HepG2 (cell line): Measurements from ENCODE around the gene BACH2. TPM values are rescaled to one million over a fixed set of nuclear protein-coding genes. Genes with fewer than 3 reads are reported as not detected.
A peak's percentile ranks its signal among the peaks of the same experiment; 100 is the strongest.

Experiments used
- ATAC-seq: fragments of 200-7000 bp; cut with Tn5 transposase; 3 replicates; pipeline ENCODE4 v1.9.1; 2020; ENCODE audit warnings: mild to moderate bottlenecking, moderate library complexity
- BruUV-seq: library from RNA; stranded (reverse); fragments of 400-500 nt; replicated peaks from 2 replicates; lab custom pipeline; 2021; lab: Mats Ljungman, UMichigan
- CTCF ChIA-PET: fragments of 300-600 bp; formaldehyde crosslinking; extraction: SDS; loops from one replicate; lab custom pipeline; 2021; ENCODE audit warnings: low total read pairs, inconsistent platforms, low intra/inter-chr PET ratio; lab: Yijun Ruan, JAX
- POLR2A ChIA-PET: fragments of 350-600 bp; sonication (Branson Sonifier 250); formaldehyde crosslinking; loops from one replicate; lab custom pipeline; 2020; ENCODE audit warnings: antibody characterized with exemption, inconsistent platforms; lab: Yijun Ruan, JAX
- DNase-seq: peaks from one replicate; pipeline ENCODE4 v3.0.0-alpha.2; 2015; ENCODE audit warnings: low spot score
- FAIRE-seq: peaks from 3 replicates; lab custom pipeline; 2011; peaks lifted over from hg19 to GRCh38; lab: Jason Lieb, UNC
- H2AFZ ChIP-seq: one replicate; pipeline ENCODE4 v1.6.1; 2011; ENCODE audit warnings: low read length, inconsistent platforms
- H3K27ac ChIP-seq: fragments of 300-600 bp; 3 replicates; pipeline ENCODE4 v1.8.0; 2011; ENCODE audit warnings: mixed run types, mild to moderate bottlenecking, mixed read lengths, low read length, inconsistent platforms; ENCODE audit not compliant: insufficient read depth; ENCODE audit errors: extremely low read length
- H3K27me3 ChIP-seq, 2 experiments: fragments of 200-600 bp in 1 of 2; 2 replicates in 1 of 2; 3 replicates in 1 of 2; pipeline versions ENCODE4 v1.6.0 to v1.8.0; 2011; ENCODE audit warnings: low read length in 2 of 2, mild to moderate bottlenecking in 2 of 2, moderate library complexity in 2 of 2, inconsistent platforms in 1 of 2; ENCODE audit not compliant: insufficient read depth in 2 of 2, control insufficient read depth in 1 of 2
- H3K36me3 ChIP-seq, 2 experiments: fragments of 200-600 bp in 1 of 2; replicated peaks in 1 of 2; 2 replicates in 1 of 2; 3 replicates in 1 of 2; pipeline versions ENCODE4 v1.5.1 to v1.8.0; 2011; ENCODE audit warnings: low read length in 2 of 2, inconsistent platforms in 1 of 2; ENCODE audit not compliant: insufficient read depth in 2 of 2, control insufficient read depth in 1 of 2
- H3K4me1 ChIP-seq: 2 replicates; pipeline ENCODE4 v1.5.1; 2012; ENCODE audit warnings: low read length, inconsistent platforms; ENCODE audit not compliant: insufficient read depth
- H3K4me2 ChIP-seq: 2 replicates; pipeline ENCODE4 v1.6.0; 2011; ENCODE audit warnings: low read depth, low read length, inconsistent platforms
- H3K4me3 ChIP-seq, 3 experiments: fragments of 200-600 bp in 1 of 3; sonication (generic), shearing (Covaris generic) in 1 of 3; replicated peaks in 1 of 3; 2 replicates each; pipeline ENCODE4 v1.5.1; 2011 to 2016; ENCODE audit warnings: low read length in 3 of 3, inconsistent platforms in 2 of 3, low read depth in 2 of 3, mild to moderate bottlenecking in 2 of 3, control low read depth in 1 of 3, mixed read lengths in 1 of 3; ENCODE audit not compliant: insufficient read depth in 1 of 3
- H3K79me2 ChIP-seq: one replicate; pipeline ENCODE4 v1.6.1; 2011; ENCODE audit warnings: low read length, inconsistent platforms; ENCODE audit not compliant: insufficient read depth
- H3K9ac ChIP-seq: 2 replicates; pipeline ENCODE4 v1.6.0; 2011; ENCODE audit warnings: mild to moderate bottlenecking, low read depth, low read length, inconsistent platforms; ENCODE audit not compliant: insufficient read depth
- H3K9me3 ChIP-seq: 2 replicates; pipeline ENCODE4 v1.5.1; 2012; ENCODE audit warnings: mild to moderate bottlenecking, low read length
- H4K20me1 ChIP-seq: 2 replicates; pipeline ENCODE4 v1.6.0; 2011; ENCODE audit warnings: inconsistent platforms, mild to moderate bottlenecking, low read length, moderate library complexity; ENCODE audit not compliant: insufficient read depth
- GMEB2 ChIP-seq: IDR thresholded peaks from 2 replicates; pipeline ENCODE4 v1.6.1; 2016; ENCODE audit warnings: missing biosample characterization, missing genetic modification reagents, low read depth
- HES4 ChIP-seq: sonication (generic); formaldehyde crosslinking; IDR thresholded peaks from 2 replicates; pipeline ENCODE4 v1.9.0; 2021; ENCODE audit warnings: mild to moderate bottlenecking, missing genetic modification reagents, borderline replicate concordance
- HOXD1 ChIP-seq: sonication (generic); formaldehyde crosslinking; IDR thresholded peaks from 2 replicates; pipeline ENCODE4 v1.5.0; 2020; ENCODE audit warnings: missing genetic modification reagents
- MEIS2 ChIP-seq: sonication (generic); formaldehyde crosslinking; IDR thresholded peaks from 2 replicates; pipeline ENCODE4 v1.9.0; 2021; ENCODE audit warnings: mild to moderate bottlenecking, missing genetic modification reagents
- NONO ChIP-seq, 2 experiments: fragments of 450-650 bp in 1 of 2; sonication (generic) in 1 of 2; formaldehyde crosslinking in 1 of 2; IDR thresholded peaks in 1 of 2; conservative IDR thresholded peaks in 1 of 2; 2 replicates each; pipeline versions ENCODE4 v1.6.1 to v1.8.0; 2017 to 2022; ENCODE audit warnings: mild to moderate bottlenecking in 1 of 2, missing genetic modification reagents in 1 of 2, moderate library complexity in 1 of 2
- PATZ1 ChIP-seq: sonication (generic); formaldehyde crosslinking; IDR thresholded peaks from 2 replicates; pipeline ENCODE4 v1.4.0; 2020; ENCODE audit warnings: missing genetic modification reagents
- PAX8 ChIP-seq: sonication (generic); formaldehyde crosslinking; IDR thresholded peaks from 2 replicates; pipeline ENCODE4 v1.8.0; 2022; ENCODE audit warnings: mild to moderate bottlenecking, missing genetic modification reagents, borderline replicate concordance
- ZBTB2 ChIP-seq: sonication (generic); formaldehyde crosslinking; IDR thresholded peaks from 2 replicates; pipeline ENCODE4 v1.8.0; 2022; ENCODE audit warnings: low read depth, missing genetic modification reagents
- ZNF253 ChIP-seq: sonication (generic); formaldehyde crosslinking; IDR thresholded peaks from 2 replicates; pipeline ENCODE4 v1.8.0; 2022; ENCODE audit warnings: mild to moderate bottlenecking, missing genetic modification reagents, borderline replicate concordance
- WGBS: methylation state at CpG from one replicate; pipeline ENCODE4 v1.1.6; 2017; ENCODE audit warnings: low lambda C conversion rate; 5-methylcytosine and 5-hydroxymethylcytosine counted together
- in situ Hi-C: cut with HindIII; loops from 2 replicates; pipeline ENCODE4 v1.10.0; 2017; ENCODE audit warnings: low pct_unique_long_range_greater_than_20kb; ENCODE audit not compliant: extremely low pct_ligation_motif_present
- intact Hi-C: fragments of 100-400 bp; cut with micrococcal nuclease; formaldehyde crosslinking; loops from one replicate; pipeline ENCODE4 v1.10.0; 2022; ENCODE audit not compliant: unreplicated experiment
- polyA plus RNA-seq, 8 experiments: library from polyadenylated mRNA; depleted of rRNA in 3 of 8; stranded (reverse) in 7 of 8; unstranded in 1 of 8; fragments of >200 nt; fragmentation: Illumina TruSeq in 4 of 8; extraction: Trizol in 4 of 8; gene quantifications; 2 replicates each; pipeline versions ENCODE4 v1.2.1 to v1.2.3, GENCODE V29; 2011 to 2016; ENCODE audit warnings: low read depth in 4 of 8, missing spikeins in 1 of 8, mixed read lengths in 1 of 8; ENCODE audit not compliant: insufficient read depth in 1 of 8
- total RNA-seq, 5 experiments: library from RNA; depleted of rRNA; stranded (reverse); fragments of >200 nt; fragmentation: Illumina TruSeq; extraction: Trizol; gene quantifications; 2 replicates each; pipeline ENCODE4 v1.2.3, GENCODE V29; 2016; ENCODE audit warnings: low read depth in 1 of 5
- TF ChIP-seq, protein P1 (sequence below): sonication (generic); formaldehyde crosslinking; IDR thresholded peaks from 2 replicates; pipeline ENCODE4 v1.8.1; 2023; ENCODE audit warnings: missing genetic modification reagents, mild to moderate bottlenecking, borderline replicate concordance
- TF ChIP-seq, protein P2 (sequence below), 2 experiments: sonication (generic) in 1 of 2; formaldehyde crosslinking in 1 of 2; IDR thresholded peaks; 2 replicates each; pipeline versions ENCODE4 v1.4.0 to v1.6.1; 2018 to 2020; ENCODE audit warnings: missing genetic modification reagents in 2 of 2, borderline replicate concordance in 1 of 2, low read depth in 1 of 2, mild to moderate bottlenecking in 1 of 2, missing biosample characterization in 1 of 2

The BACH2 gene
- total and polyA plus RNA-seq, 2 of the 13 experiments (the other 11 are each of a cell fraction or from before 2014, with no cell fraction given), result 0.01 TPM; not detected in 1

DNA sequence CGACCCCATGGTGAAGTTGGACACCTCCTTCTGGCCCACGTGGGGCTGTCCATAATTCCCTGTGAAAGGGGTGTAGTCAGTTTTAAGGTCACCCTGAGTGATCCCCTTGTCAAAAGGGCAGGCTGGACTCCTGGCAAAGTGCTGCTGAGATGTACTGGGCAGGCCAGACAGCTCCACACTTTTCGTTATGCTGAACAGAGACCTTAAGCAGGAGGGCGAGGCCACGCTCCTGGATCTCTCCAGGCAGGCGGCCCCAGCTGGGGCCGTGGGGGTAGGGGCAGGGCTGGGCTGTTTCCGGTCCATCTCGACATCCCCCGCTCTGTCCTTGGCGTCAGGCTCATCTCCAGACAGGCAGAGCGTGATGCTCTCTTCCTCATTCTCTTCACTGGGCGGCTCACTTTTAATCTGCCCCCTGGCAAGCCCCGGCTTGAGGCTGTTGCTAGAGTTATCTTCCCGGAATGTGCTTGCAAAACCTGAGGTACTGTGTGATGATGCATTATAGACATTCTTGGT lies 345.7 kb downstream of the BACH2 start:
- Histone ChIP-seq H3K27ac (no peak overlapping the region), H3K4me2 (no peak overlapping the region), H3K27me3 (peaks cover 0 to 26% of the 10 kb centered on the region in 2 experiments; a peak in 4 of 5 replicates), H3K79me2 (no peaks in the 10 kb centered on the region), H3K9me3 (no peaks in the 10 kb centered on the region)
- BruUV-seq, result no TSS peak
- FAIRE-seq (no peak), ATAC-seq (peak; percentile 19; the same call in 2 of the 3 replicates)
- ChIA-PET CTCF (interaction anchor here (1.0 kb wide), 1 partner anchor 11 kb away, joined by 3 read pairs; no protein-coding TSS in a partner anchor), POLR2A (no interaction called here)
- TF ChIP-seq HES4 (CRISPR knock-in tag), result no peak
- no peak for TF ChIP-seq ZNF253 (CRISPR knock-in tag)
- TF ChIP-seq NONO (IDR thresholded peaks at IDR 0.05), result no peak
- no peak for TF ChIP-seq NONO (CRISPR knock-in tag; conservative IDR thresholded peaks at IDR 0.05)
- no peak for TF ChIP-seq GMEB2 (CRISPR knock-in tag)
- no peak for TF ChIP-seq PATZ1
- TF ChIP-seq, protein P1, sequence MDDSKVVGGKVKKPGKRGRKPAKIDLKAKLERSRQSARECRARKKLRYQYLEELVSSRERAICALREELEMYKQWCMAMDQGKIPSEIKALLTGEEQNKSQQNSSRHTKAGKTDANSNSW (CRISPR knock-in tag), result no peak
- no peak for TF ChIP-seq PAX8 (CRISPR knock-in tag)
- TF ChIP-seq MEIS2 (CRISPR knock-in tag), result no peak
- TF ChIP-seq, protein P2, sequence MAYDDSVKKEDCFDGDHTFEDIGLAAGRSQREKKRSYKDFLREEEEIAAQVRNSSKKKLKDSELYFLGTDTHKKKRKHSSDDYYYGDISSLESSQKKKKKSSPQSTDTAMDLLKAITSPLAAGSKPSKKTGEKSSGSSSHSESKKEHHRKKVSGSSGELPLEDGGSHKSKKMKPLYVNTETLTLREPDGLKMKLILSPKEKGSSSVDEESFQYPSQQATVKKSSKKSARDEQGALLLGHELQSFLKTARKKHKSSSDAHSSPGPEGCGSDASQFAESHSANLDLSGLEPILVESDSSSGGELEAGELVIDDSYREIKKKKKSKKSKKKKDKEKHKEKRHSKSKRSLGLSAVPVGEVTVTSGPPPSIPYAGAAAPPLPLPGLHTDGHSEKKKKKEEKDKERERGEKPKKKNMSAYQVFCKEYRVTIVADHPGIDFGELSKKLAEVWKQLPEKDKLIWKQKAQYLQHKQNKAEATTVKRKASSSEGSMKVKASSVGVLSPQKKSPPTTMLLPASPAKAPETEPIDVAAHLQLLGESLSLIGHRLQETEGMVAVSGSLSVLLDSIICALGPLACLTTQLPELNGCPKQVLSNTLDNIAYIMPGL (CRISPR knock-in tag; IDR thresholded peaks at IDR 0.05; ENCODE audit: borderline replicate concordance in 1 of 2, low read depth in 1 of 2), result no peak
- no peak for TF ChIP-seq HOXD1 (CRISPR knock-in tag)
- TF ChIP-seq ZBTB2, result no peak
- TF ChIP-seq, all 625 proteins: peak for 0
- no peaks in the 10 kb centered on the region for H3K36me3 ChIP-seq
- H3K9ac ChIP-seq, result no peak overlapping the region
- H2AFZ ChIP-seq, result no peak overlapping the region
- in situ Hi-C loops (no loop called here), intact Hi-C loops (no loop called here)
- no peak overlapping the region for H3K4me3 ChIP-seq
- no peaks in the 10 kb centered on the region for H3K4me1 ChIP-seq
- no peaks in the 10 kb centered on the region; the same call in 1 of the 2 replicates for H4K20me1 ChIP-seq
- WGBS, result 69% methylated on average over 4 of the region's 15 CpGs
- no peak for DNase-seq
